GM12878 (cell line): Measurements from ENCODE around the gene TRAIP. TPM values are rescaled to one million over a fixed set of nuclear protein-coding genes. Genes with fewer than 3 reads are reported as not detected.

ENCODE experiments used
- ATAC-seq: fragments of 200-7000 bp; cut with Tn5 transposase; 3 replicates; pipeline ENCODE4 v1.9.1; 2020; ENCODE audit warnings: mild to moderate bottlenecking, moderate library complexity
- BruUV-seq: library from RNA; stranded (reverse); fragments of 400-500 nt; replicated peaks from 2 replicates; lab custom pipeline; 2021; lab: Mats Ljungman, UMichigan
- CTCF ChIA-PET: fragments of 300-600 bp; sonication (Branson Sonifier 250); formaldehyde crosslinking; extraction: SDS; loops from one replicate; lab custom pipeline; 2021; ENCODE audit warnings: inconsistent platforms; lab: Yijun Ruan, JAX
- POLR2A ChIA-PET: fragments of 350-600 bp; formaldehyde crosslinking; extraction: SDS; loops from one replicate; lab custom pipeline; 2021; ENCODE audit warnings: inconsistent platforms; lab: Charles Lee
- RAD21 ChIA-PET: fragments of 300-600 bp; sonication (Branson Sonifier 250); formaldehyde crosslinking; loops from one replicate; lab custom pipeline; 2023; ENCODE audit warnings: antibody characterized with exemption; ENCODE audit not compliant: unreplicated experiment; lab: Charles Lee
- SMC1A ChIA-PET: fragments of 300-600 bp; sonication (Branson Sonifier 250); formaldehyde crosslinking; loops from one replicate; lab custom pipeline; 2023; ENCODE audit not compliant: unreplicated experiment, uncharacterized antibody; lab: Charles Lee
- DNase-seq: peaks from one replicate; pipeline ENCODE4 v3.0.0-alpha.2; 2011; ENCODE audit warnings: low read depth, low spot score
- FAIRE-seq: peaks from 3 replicates; lab custom pipeline; 2011; peaks lifted over from hg19 to GRCh38; lab: Jason Lieb, UNC
- H2AFZ ChIP-seq: 2 replicates; pipeline ENCODE4 v1.6.0; 2011; ENCODE audit warnings: low read depth, low read length, control low read depth; ENCODE audit not compliant: control insufficient read depth
- H3K27ac ChIP-seq: 2 replicates; pipeline ENCODE4 v1.5.1; 2011; ENCODE audit warnings: control low read depth; ENCODE audit not compliant: control insufficient read depth, insufficient read depth
- H3K27me3 ChIP-seq, 2 experiments: replicated peaks in 1 of 2; 2 replicates each; pipeline versions ENCODE4 v1.6.0 to v1.6.1; 2011; ENCODE audit warnings: low read length in 1 of 2; ENCODE audit not compliant: control insufficient read depth in 2 of 2, insufficient read depth in 2 of 2
- H3K36me3 ChIP-seq, 2 experiments: 2 replicates each; pipeline ENCODE4 v1.5.1; 2011; ENCODE audit warnings: low read length in 1 of 2; ENCODE audit not compliant: control insufficient read depth in 2 of 2, insufficient read depth in 2 of 2
- H3K4me1 ChIP-seq: 2 replicates; pipeline ENCODE4 v1.6.1; 2011; ENCODE audit warnings: mild to moderate bottlenecking, low read length, moderate library complexity, mixed read lengths; ENCODE audit not compliant: control insufficient read depth, insufficient read depth
- H3K4me2 ChIP-seq: 2 replicates; pipeline ENCODE4 v1.6.0; 2011; ENCODE audit warnings: control low read depth; ENCODE audit not compliant: control insufficient read depth, insufficient read depth
- H3K4me3 ChIP-seq: fragments of 200-600 bp; sonication (generic); 2 replicates; pipeline ENCODE4 v1.5.1; 2016
- H3K79me2 ChIP-seq: 2 replicates; pipeline ENCODE4 v1.6.0; 2011; ENCODE audit warnings: low read length; ENCODE audit not compliant: control insufficient read depth, insufficient read depth
- H3K9ac ChIP-seq: 2 replicates; pipeline ENCODE4 v1.8.0; 2011; ENCODE audit warnings: low read length, control low read depth, mixed read lengths; ENCODE audit not compliant: control insufficient read depth, insufficient read depth
- H3K9me3 ChIP-seq: replicated peaks from 3 replicates; pipeline ENCODE4 v1.5.1; 2011; ENCODE audit warnings: mild to moderate bottlenecking, low read length; ENCODE audit not compliant: control insufficient read depth, insufficient read depth
- H4K20me1 ChIP-seq: 2 replicates; pipeline ENCODE4 v1.6.0; 2011; ENCODE audit not compliant: control insufficient read depth, insufficient read depth
- CBFB ChIP-seq: IDR thresholded peaks from 2 replicates; pipeline ENCODE4 v1.6.1; 2016; ENCODE audit warnings: antibody characterized with exemption, low read depth
- CBX5 ChIP-seq: sonication (generic); IDR thresholded peaks from 2 replicates; pipeline ENCODE4 v1.6.1; 2016; ENCODE audit warnings: low read depth, moderate library complexity, mild to moderate bottlenecking, inconsistent platforms
- FOS ChIP-seq: IDR thresholded peaks from 3 replicates; pipeline ENCODE4 v1.6.1; 2011; ENCODE audit warnings: borderline replicate concordance; ENCODE audit not compliant: insufficient read length; ENCODE audit errors: extremely low read depth
- NFIC ChIP-seq: IDR thresholded peaks from 2 replicates; pipeline ENCODE4 v1.6.1; 2012; ENCODE audit warnings: low read depth, mild to moderate bottlenecking, inconsistent platforms, low read length, moderate library complexity
- POLR2AphosphoS2 ChIP-seq: IDR thresholded peaks from 2 replicates; pipeline ENCODE4 v1.6.1; 2011; ENCODE audit warnings: low read depth, mild to moderate bottlenecking, low read length, improper control_type of control experiment, moderate library complexity
- RFX5 ChIP-seq: IDR thresholded peaks from 2 replicates; pipeline ENCODE4 v1.6.1; 2011; ENCODE audit warnings: low read depth, low read length, improper control_type of control experiment
- STAT3 ChIP-seq: IDR thresholded peaks from 2 replicates; pipeline ENCODE4 v1.6.1; 2011; ENCODE audit warnings: low read depth, low read length, improper control_type of control experiment
- YY1 ChIP-seq: IDR thresholded peaks from 2 replicates; pipeline ENCODE4 v1.6.1; 2011; ENCODE audit warnings: low read depth, mild to moderate bottlenecking, low read length
- WGBS: methylation state at CpG from one replicate; pipeline ENCODE4 v1.1.6; 2016; ENCODE audit warnings: low lambda C conversion rate; ENCODE audit not compliant: insufficient replicate concordance, insufficient coverage; ENCODE audit errors: missing lambda C conversion rate; 5-methylcytosine and 5-hydroxymethylcytosine counted together
- in situ Hi-C: fragments of 300-500 bp; cut with MboI; formaldehyde crosslinking; loops from 9 replicates; pipeline ENCODE4 v1.14.3; 2018; ENCODE audit warnings: mixed read lengths
- intact Hi-C: fragments of 100-400 bp; cut with micrococcal nuclease; formaldehyde crosslinking; loops from one replicate; pipeline ENCODE4 v1.14.2; 2022; ENCODE audit not compliant: unreplicated experiment
- polyA plus RNA-seq, 11 experiments: library from polyadenylated mRNA; depleted of rRNA in 4 of 11; unstranded in 6 of 11; stranded (reverse) in 5 of 11; fragments of >200 nt; fragmentation: Nextera tagmentation in 4 of 11; fragmentation: Illumina TruSeq in 1 of 11; extraction: Ambion mirVana in 4 of 11; extraction: Trizol in 1 of 11; gene quantifications; 1 replicate in 1 of 11; 2 replicates in 10 of 11; pipeline versions ENCODE4 v1.2.1 to v1.2.3, GENCODE V29; 2011 to 2016; ENCODE audit warnings: inconsistent platforms in 2 of 11, missing spikeins in 2 of 11, low read depth in 1 of 11
- total RNA-seq, 4 experiments: library from RNA; depleted of rRNA in 3 of 4; stranded (reverse); fragments of >200 nt in 3 of 4; fragmentation: Illumina TruSeq in 1 of 4; extraction: Trizol in 1 of 4; gene quantifications; 2 replicates each; pipeline versions ENCODE4 v1.2.1 to v1.2.3, GENCODE V29; 2013 to 2021
- TF ChIP-seq, protein P1 (sequence below): fragments of 450-650 bp; IDR thresholded peaks from 2 replicates; pipeline ENCODE4 v1.6.1; 2016; ENCODE audit warnings: mild to moderate bottlenecking
- TF ChIP-seq, protein P2 (sequence below): fragments of 450-650 bp; conservative IDR thresholded peaks from 2 replicates; pipeline ENCODE4 v1.6.1; 2017; ENCODE audit warnings: mild to moderate bottlenecking, moderate library complexity
- TF ChIP-seq, protein P3 (sequence below): fragments of 450-650 bp; IDR thresholded peaks from 2 replicates; pipeline ENCODE4 v1.6.1; 2017; ENCODE audit warnings: mild to moderate bottlenecking, moderate library complexity

TRAIP gene
- total and polyA plus RNA-seq, 10 of the 15 experiments (the other 5 are each of a cell fraction or from before 2014, with no cell fraction given) = 15.9 to 37.0 (median 23.1) TPM

DNA sequence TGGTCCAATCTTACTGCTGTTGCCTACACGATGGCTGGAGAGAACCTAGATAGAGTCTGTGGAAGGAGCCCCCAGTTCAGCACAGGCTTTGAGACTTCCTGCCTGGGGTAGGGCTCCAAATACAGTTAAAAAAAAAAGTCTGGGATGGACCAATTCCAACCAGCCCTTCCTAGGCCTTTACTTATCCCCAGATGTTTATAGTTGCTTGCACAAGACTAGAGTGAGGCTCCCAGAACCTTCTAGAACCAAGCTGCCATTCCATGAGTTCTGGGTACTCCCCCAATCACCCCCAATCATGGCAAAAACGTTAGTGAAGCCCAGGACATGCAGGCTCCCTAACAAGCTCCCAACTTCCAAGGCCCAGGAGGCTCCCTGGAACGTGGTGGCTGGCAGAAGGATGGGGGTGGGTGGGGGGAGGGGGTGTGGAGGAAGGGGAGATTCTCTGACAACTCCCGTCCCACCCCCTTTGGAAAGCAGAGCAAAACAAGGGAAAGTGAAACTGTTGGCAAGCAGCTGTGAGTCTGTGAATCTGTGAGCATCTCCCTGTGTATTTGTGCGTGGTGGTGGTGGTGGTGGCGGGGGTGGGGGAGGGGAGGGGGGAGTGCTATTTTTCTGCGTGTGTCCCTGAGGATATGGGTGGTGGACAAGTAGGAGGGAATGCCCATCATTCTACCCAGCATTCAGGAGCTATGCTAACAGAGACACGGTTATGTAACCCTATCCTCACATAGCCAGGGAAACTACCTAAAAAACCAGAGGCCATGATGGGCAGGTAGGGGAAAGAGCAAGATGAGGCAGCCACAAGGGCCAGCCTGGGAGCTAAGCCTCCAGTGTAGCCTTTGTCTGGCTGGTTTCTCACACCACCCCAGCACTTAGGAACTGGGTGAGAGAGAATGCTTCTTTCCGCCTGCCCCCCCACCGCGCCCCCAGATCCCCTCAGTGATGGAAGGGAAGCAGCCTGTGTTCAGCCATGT lies 45.3 kb upstream of the TRAIP start (continued):
- TF ChIP-seq, protein P1, sequence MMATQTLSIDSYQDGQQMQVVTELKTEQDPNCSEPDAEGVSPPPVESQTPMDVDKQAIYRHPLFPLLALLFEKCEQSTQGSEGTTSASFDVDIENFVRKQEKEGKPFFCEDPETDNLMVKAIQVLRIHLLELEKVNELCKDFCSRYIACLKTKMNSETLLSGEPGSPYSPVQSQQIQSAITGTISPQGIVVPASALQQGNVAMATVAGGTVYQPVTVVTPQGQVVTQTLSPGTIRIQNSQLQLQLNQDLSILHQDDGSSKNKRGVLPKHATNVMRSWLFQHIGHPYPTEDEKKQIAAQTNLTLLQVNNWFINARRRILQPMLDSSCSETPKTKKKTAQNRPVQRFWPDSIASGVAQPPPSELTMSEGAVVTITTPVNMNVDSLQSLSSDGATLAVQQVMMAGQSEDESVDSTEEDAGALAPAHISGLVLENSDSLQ = peak; percentile 77
- peak; percentile 54 for TF ChIP-seq YY1

DNA sequence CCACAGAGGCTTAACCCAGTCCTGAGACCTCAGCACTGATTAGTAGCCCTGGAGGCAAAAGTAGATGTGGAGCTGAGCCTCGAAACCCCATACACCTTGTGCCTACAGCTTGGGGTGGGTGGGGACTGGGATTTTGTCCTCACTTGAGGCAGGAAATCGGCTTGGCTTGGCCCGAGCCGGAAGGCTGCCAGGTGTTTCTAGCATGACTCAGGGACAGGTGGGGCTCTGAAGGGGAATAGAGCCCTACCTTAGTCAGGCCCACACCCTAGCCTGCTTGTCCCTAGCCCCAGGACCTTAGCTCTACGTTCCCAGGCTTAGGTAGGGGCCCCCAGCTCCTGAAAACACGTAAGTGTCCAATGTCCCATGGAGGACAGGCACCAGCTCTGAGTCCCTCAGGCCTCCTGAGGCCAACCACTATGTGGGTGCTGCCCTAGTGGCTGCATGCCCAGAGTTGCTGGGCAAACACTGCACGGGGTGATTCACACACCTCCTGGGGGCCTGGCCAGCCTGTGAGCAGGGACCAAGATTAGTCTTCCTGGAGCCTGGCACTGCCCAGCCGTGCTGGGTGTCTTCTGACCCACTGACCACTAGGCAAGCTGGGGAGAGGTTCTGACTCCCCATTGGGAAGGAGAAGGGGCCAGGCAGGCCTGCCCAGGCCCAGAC lies 44.3 kb upstream of the TRAIP start:
- no peak for FAIRE-seq
- H3K4me2 ChIP-seq = peak overlapping the region; percentile 43
- peaks cover 20% of the 10 kb centered on the region for H3K4me1 ChIP-seq
- H3K36me3 ChIP-seq = no peaks in the 10 kb centered on the region
- no peak overlapping the region for H3K4me3 ChIP-seq
- POLR2A ChIA-PET = interaction anchor here (0.6 to 1.3 kb wide), 3 partner anchors 8 to 184 kb away, joined by 3 to 7 read pairs (median 3); no protein-coding TSS in a partner anchor
- H3K79me2 ChIP-seq = no peaks in the 10 kb centered on the region
- no peak overlapping the region for H3K27ac ChIP-seq
- WGBS = 24% methylated on average over 8 of the region's 8 CpGs
- no peaks in the 10 kb centered on the region for H4K20me1 ChIP-seq
- ATAC-seq = no peak
- BruUV-seq = no TSS peak
- DNase-seq = no peak
- no peak overlapping the region for H3K9ac ChIP-seq
- no peaks in the 10 kb centered on the region for H3K27me3 ChIP-seq
- intact Hi-C loops = no loop called here
- SMC1A ChIA-PET = interaction anchor here (0.7 to 2.6 kb wide), 8 partner anchors 18 to 96 kb away, joined by 3 to 13 read pairs (median 3); partner anchors contain the start of gene MON1A
- RAD21 ChIA-PET = interaction anchor here (0.6 to 1.6 kb wide), 4 partner anchors 29 to 98 kb away, joined by 3 to 4 read pairs (median 3); partner anchors contain the start of genes INKA1, MON1A and RBM6
- no peaks in the 10 kb centered on the region for H3K9me3 ChIP-seq
- CTCF ChIA-PET = interaction anchor here (1.1 to 3.8 kb wide), 7 partner anchors 11 to 690 kb away, joined by 3 to 28 read pairs (median 5); partner anchors contain the start of gene INKA1
- in situ Hi-C loops = no loop called here
- H2AFZ ChIP-seq = no peak overlapping the region; the same call in 1 of the 2 replicates
- TF ChIP-seq STAT3 (no peak), FOS (no peak), CBFB (no peak), NFIC (no peak), POLR2AphosphoS2 (no peak), RFX5 (no peak), CBX5 (no peak)
- TF ChIP-seq, protein P2, sequence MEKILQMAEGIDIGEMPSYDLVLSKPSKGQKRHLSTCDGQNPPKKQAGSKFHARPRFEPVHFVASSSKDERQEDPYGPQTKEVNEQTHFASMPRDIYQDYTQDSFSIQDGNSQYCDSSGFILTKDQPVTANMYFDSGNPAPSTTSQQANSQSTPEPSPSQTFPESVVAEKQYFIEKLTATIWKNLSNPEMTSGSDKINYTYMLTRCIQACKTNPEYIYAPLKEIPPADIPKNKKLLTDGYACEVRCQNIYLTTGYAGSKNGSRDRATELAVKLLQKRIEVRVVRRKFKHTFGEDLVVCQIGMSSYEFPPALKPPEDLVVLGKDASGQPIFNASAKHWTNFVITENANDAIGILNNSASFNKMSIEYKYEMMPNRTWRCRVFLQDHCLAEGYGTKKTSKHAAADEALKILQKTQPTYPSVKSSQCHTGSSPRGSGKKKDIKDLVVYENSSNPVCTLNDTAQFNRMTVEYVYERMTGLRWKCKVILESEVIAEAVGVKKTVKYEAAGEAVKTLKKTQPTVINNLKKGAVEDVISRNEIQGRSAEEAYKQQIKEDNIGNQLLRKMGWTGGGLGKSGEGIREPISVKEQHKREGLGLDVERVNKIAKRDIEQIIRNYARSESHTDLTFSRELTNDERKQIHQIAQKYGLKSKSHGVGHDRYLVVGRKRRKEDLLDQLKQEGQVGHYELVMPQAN = no peak
- TF ChIP-seq, protein P3, sequence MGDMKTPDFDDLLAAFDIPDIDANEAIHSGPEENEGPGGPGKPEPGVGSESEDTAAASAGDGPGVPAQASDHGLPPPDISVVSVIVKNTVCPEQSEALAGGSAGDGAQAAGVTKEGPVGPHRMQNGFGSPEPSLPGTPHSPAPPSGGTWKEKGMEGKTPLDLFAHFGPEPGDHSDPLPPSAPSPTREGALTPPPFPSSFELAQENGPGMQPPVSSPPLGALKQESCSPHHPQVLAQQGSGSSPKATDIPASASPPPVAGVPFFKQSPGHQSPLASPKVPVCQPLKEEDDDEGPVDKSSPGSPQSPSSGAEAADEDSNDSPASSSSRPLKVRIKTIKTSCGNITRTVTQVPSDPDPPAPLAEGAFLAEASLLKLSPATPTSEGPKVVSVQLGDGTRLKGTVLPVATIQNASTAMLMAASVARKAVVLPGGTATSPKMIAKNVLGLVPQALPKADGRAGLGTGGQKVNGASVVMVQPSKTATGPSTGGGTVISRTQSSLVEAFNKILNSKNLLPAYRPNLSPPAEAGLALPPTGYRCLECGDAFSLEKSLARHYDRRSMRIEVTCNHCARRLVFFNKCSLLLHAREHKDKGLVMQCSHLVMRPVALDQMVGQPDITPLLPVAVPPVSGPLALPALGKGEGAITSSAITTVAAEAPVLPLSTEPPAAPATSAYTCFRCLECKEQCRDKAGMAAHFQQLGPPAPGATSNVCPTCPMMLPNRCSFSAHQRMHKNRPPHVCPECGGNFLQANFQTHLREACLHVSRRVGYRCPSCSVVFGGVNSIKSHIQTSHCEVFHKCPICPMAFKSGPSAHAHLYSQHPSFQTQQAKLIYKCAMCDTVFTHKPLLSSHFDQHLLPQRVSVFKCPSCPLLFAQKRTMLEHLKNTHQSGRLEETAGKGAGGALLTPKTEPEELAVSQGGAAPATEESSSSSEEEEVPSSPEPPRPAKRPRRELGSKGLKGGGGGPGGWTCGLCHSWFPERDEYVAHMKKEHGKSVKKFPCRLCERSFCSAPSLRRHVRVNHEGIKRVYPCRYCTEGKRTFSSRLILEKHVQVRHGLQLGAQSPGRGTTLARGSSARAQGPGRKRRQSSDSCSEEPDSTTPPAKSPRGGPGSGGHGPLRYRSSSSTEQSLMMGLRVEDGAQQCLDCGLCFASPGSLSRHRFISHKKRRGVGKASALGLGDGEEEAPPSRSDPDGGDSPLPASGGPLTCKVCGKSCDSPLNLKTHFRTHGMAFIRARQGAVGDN = no peak
